HG03103 (cell line): Measurements from ENCODE around the gene STK11.

ENCODE experiments used
- ATAC-seq: cut with Tn5 transposase; IDR thresholded peaks from one replicate; pipeline ENCODE4 v1.9.1; 2021; ENCODE audit warnings: low read depth; ENCODE audit not compliant: unreplicated experiment

Gene STK11, protein sequence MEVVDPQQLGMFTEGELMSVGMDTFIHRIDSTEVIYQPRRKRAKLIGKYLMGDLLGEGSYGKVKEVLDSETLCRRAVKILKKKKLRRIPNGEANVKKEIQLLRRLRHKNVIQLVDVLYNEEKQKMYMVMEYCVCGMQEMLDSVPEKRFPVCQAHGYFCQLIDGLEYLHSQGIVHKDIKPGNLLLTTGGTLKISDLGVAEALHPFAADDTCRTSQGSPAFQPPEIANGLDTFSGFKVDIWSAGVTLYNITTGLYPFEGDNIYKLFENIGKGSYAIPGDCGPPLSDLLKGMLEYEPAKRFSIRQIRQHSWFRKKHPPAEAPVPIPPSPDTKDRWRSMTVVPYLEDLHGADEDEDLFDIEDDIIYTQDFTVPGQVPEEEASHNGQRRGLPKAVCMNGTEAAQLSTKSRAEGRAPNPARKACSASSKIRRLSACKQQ

GRCh38 chr19:1205114-1206099 is at the start of gene STK11:
TSS of gene STK11 (plus strand) at chr19:1205778. CDS start at chr19:1206914, 1,136 bp downstream.
- ATAC-seq, result peak; percentile 87

DNA sequence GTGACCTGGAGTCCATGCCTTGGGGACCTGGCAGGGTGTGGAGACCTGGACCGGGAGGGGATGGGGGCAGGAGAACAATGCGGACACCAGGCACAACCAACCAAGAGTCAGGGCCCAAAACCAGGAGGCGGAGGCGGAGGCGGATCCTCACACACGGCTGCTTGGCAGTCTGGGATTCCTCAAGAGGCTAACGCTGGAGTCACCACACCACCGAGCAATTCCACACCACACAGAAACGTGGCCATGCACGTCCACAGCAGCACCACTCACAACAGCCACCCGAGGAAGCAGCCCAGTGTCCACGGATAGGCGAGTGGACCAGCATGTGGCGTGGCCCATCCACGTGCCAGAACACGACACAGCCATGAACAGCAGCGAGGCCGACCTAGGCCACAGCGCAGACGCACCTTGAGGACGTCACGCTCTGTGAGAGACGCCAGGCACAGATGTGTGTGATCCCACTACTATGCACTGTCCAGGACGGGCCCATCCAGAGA is 49.2 kb upstream of the STK11 start:
- no peak for ATAC-seq

- no peak for ATAC-seq
Observed at GRCh38 chr19:1156830-1157615, 48.6 kb upstream of the STK11 start.

DNA sequence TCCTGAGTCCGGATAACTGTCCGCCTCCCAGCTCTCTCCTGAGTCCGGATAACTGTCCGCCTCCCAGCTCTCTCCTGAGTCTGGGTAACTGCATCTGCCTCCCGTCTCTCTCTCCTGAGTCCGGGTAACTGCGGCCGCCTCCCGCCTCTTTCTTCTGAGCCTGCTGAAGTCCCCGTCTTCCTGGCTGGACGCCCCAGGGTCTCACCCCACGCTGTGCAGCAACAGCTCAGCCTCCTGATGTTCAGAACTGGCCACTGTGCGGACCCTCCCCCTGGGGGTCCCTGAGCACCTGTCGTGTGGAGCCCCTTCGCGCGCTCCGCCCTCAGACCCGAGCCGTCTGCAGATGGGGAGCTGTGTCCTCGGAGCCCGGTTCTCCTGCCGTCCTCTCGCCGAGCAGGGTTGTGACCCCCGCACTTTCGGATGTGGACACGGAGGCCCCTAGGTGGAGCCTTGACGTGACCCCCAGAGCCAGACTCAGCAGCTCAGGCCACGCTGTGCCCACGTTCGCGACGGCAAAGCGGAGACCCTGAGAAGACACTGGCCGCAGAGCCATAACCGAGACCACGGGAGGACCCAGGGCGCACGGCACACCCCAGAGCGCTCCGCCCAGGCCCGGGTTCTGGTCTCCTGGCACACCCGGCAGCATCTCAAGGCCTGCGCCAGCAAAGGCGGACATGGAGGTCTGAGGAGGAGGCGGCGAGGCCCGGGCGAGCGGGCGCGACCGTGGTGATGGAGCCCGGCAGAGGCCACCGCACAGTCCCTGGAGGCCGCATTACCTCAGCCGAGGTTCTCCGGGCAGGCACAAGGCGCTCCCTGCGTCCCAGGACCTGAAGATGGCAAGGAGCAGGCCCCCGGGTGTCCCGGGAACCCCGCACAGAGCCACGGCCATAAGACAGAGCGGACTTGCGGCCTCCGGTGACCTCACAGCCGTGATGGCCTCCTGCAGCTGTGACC is 47.4 kb upstream of the STK11 start:
- no peak for ATAC-seq

DNA sequence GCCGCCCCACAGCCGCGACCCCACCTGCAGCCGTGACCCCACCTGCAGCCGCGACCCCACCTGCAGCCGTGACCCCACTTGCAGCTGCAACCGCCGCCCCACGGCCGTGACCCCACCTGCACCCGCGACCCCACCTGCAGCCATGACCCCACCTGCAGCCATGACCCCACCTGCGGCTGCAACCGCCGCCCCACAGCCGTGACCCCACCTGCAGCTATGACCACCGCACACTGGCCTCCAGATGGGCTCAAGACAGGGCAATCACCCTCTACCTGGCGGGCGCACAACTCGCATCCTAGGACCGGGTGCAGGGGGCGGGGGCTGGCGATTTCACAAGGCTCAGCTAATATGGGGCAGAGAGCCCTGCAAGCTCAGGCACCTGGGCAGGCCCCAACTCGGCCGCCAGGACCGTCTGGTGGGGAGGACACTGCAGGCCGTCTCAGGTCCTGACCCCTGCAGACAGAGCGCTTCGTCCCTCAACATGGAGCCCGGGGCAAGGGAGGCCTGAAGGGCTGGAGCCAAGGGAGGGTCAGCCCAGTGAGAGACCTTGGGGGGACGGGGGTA is 46.6 kb upstream of the STK11 start:
- ATAC-seq, result no peak

- no peak for ATAC-seq
Observed at GRCh38 chr19:1159864-1160595, 45.5 kb upstream of the STK11 start.

GRCh38 chr19:1161716-1162115 is 43.9 kb upstream of the STK11 start:
- no peak for ATAC-seq

DNA sequence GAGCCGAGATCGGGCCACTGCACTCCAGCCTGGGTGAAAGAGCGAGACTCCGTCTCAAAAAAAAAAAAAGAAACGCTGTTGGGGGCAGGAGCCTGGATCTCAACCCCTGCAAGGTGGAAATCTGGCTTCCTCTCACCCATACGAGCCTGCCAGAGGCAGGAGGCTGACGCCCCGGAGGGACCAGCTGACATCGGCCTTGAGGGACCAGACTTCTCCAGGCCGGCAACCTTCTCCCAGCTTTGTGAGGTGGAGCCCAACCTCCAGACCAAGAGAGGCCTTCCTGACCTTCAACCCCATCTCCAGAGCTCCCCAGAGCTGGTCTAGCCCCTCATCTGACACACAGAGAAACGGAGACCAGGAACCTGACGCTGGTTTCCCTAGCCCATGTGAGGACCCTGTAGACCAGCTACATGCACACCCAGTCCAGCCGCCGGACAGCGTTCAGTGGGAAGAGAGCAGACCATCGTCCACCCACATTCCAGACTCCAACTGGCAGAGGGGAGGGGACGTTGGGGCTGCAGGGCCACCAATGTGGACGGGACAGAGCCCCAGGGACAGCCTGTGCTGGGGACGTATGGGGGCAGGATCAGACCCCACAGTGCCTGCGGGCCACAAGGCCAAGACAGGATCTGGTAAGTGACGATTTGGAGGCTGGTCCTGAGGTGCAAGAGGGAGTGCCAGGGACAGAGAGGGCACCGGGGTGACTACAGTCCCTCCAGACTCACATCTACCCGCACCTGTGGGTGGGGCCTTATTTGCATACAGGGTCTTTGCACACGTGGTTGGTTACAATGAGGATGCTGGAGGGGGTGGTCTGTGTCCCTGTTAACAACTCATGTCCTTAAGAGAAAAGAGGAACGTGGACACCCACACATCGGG is 42.9 kb upstream of the STK11 start:
- no peak for ATAC-seq

- ATAC-seq, result no peak
Observed at GRCh38 chr19:1163283-1163933, 42.2 kb upstream of the STK11 start.

- ATAC-seq, result no peak
Observed at GRCh38 chr19:1163934-1164683, 41.5 kb upstream of the STK11 start.

- ATAC-seq, result no peak
Observed at GRCh38 chr19:1164684-1165531, 40.7 kb upstream of the STK11 start.

DNA sequence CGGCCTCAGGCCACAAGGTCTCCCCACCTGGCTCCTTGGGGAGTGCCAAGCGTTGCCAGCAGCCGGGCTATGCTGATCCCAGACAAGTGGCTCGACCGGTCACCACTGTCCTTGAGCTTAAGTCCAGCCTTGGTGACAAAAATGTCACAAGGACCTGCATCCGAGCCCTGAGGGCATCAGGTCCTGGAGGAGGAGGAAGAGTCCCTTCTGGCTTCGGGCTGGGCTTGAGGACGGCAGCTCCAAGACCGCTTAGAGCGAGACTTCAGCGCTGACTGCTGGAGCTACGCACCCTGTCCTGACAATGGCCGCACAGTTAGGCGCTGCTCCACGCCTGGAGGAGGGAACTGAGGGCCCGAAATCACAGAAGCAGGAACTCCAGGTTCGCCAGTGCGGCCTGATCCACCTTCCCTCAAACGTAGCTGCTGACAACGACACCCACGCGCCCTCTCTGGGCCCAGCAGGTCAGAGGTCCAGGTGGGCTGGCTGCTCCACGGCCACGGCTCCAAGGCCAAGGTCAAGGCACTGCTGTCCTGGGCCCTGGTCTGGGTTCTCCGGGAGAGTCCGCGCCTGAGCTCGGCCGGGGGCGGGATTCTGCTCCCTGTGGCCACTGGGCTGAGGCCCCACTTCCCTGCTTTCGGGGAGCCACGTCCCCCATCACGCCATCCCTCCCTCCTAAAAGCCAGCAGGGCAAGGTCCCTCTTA is 38.6 kb upstream of the STK11 start:
- ATAC-seq, result no peak

- ATAC-seq, result no peak
Observed at GRCh38 chr19:1167687-1168571, 37.6 kb upstream of the STK11 start.
